Glutamatergic neuron (in vitro differentiated cells): ENCODE data around the gene RHBDD3. TPM values are rescaled to one million over a fixed set of nuclear protein-coding genes. Genes with fewer than 3 reads are reported as not detected.

Experiments
- DNase-seq: peaks from one replicate; pipeline ENCODE4 v3.0.0; 2022
- H3K27ac Mint-ChIP-seq: one replicate; pipeline ENCODE4 v1.8.0; 2020; ENCODE audit warnings: mild to moderate bottlenecking, mixed read lengths, inconsistent platforms; ENCODE audit not compliant: unreplicated experiment
- H3K27me3 Mint-ChIP-seq: one replicate; pipeline ENCODE4 v1.8.0; 2020; ENCODE audit warnings: mild to moderate bottlenecking, moderate library complexity, mixed read lengths, inconsistent platforms; ENCODE audit not compliant: unreplicated experiment
- H3K36me3 Mint-ChIP-seq: one replicate; pipeline ENCODE4 v1.8.0; 2020; ENCODE audit warnings: mild to moderate bottlenecking, mixed read lengths, inconsistent platforms; ENCODE audit not compliant: unreplicated experiment
- H3K4me1 Mint-ChIP-seq: one replicate; pipeline ENCODE4 v1.8.0; 2020; ENCODE audit warnings: mild to moderate bottlenecking, low read depth, mixed read lengths, inconsistent platforms; ENCODE audit not compliant: unreplicated experiment
- H3K4me3 Mint-ChIP-seq: one replicate; pipeline ENCODE4 v1.8.0; 2020; ENCODE audit warnings: mild to moderate bottlenecking, mixed read lengths, inconsistent platforms; ENCODE audit not compliant: unreplicated experiment
- H3K9me3 Mint-ChIP-seq: one replicate; pipeline ENCODE4 v1.8.0; 2020; ENCODE audit warnings: mild to moderate bottlenecking, moderate library complexity, mixed read lengths, inconsistent platforms; ENCODE audit not compliant: unreplicated experiment
- CTCF ChIP-seq: fragments of 200-600 bp; sonication (generic); IDR thresholded peaks from one replicate; pipeline ENCODE4 v1.5.0; 2021; ENCODE audit not compliant: partially characterized antibody, unreplicated experiment
- total RNA-seq: library from RNA; stranded (reverse); fragmentation: NEBNext Ultra II Directional; extraction: Animal tissue kit (Norgen Biotek cat#: 25700); gene quantifications from one replicate; pipeline ENCODE4 v1.2.1, GENCODE V29; 2021; ENCODE audit not compliant: unreplicated experiment

Gene RHBDD3
- total RNA-seq, 1 donor from 2014 or later = 50.4 TPM

DNA sequence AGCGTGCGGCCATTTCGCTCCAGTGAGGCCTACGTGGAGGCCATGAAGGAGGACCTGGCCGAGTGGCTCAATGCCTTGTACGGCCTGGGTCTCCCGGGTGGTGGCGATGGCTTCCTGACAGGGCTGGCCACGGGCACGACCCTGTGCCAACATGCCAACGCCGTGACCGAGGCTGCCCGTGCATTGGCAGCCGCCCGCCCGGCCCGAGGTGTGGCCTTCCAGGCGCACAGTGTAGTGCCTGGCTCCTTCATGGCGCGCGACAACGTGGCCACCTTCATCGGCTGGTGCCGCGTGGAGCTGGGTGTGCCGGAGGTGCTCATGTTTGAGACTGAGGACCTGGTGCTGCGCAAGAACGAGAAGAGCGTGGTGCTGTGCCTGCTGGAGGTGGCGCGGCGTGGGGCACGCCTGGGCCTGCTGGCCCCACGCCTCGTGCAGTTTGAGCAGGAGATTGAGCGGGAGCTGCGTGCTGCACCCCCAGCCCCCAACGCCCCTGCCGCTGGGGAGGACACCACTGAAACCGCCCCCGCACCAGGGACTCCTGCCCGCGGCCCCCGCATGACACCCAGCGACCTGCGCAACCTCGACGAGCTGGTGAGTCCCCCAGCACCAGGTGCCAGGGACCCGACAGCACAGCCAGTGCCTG is 40.5 kb upstream of the RHBDD3 start:
- Mint-ChIP-seq H3K4me1 (peaks cover 2% of the 10 kb centered on the region), H3K4me3 (no peak overlapping the region), H3K27me3 (peaks cover 6% of the 10 kb centered on the region)

DNA sequence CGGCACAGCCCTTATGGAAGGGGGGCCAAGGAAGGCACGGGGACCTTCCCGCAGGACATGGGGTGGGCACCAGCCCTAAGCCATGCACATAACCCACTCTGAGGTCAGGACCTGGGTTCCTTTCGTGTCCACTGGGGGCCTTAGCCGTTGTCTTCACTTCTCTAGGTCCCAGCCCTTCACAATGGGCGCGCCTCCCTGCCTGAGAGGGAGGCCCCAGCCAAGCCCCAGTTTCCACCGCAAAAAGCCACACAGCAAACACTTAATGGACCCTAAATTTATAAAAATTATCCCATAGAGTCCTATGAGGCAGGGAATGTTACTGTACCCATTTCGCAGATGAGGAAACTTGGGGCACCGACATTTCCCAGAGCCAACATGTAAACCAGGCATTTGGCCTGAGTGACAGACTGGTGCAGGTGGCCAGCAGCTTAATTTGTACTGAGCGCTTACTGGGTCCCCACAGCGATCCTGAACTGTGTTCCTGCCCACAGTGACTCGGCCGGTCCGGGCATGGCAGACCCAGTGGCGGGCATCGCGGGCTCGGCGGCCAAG is 39.9 kb upstream of the RHBDD3 start:
- peak overlapping the region; percentile 89 for H3K4me3 Mint-ChIP-seq
- TF ChIP-seq CTCF = no peak

More for the DNA sequence above, 40.5 kb upstream of the RHBDD3 start:
- DNase-seq = no peak
- no peak overlapping the region for H3K27ac Mint-ChIP-seq
- no peaks in the 10 kb centered on the region for H3K36me3 Mint-ChIP-seq
- peaks cover 7% of the 10 kb centered on the region for H3K9me3 Mint-ChIP-seq
- TF ChIP-seq CTCF = no peak

DNA sequence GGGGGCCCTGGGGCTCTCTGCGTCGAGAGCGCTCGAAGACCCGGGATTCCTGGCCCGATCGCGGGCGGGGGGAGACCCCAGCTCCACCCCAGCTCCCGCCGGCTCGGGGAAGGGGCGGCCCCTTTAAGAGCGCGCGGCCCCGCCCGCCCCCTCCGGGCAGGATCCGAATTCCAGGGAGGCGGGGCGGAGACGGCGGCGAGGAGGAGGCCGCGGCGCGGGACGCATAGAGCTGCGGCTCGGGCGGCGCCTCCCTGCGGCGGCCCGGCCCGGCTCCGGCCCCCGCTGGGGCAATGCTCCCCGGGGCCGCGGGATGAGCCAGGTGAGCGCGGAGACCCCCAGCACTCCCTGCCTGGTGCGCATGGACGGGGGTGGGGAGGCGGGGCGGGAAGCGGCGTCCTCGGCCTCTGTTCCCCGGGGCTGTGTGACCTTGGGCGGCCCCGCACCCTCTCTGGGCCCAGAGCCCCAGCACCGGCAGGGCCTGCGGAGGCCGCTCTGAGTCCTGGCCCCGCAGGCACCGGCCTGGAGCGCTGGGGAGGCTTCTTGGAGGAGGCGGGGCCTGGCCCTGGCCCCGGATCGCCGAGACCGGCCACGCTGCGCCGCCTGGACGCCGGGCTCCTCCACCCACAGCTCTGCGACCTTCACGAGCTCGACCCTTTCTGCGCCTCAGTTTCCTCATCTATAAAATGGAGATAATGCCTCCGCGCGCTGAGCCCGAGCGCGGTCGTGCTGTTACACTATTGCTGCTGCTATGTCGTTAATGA is 39.2 kb upstream of the RHBDD3 start:
- H3K4me1 Mint-ChIP-seq = peaks cover 4% of the 10 kb centered on the region
- TF ChIP-seq CTCF = no peak
- H3K27me3 Mint-ChIP-seq = peaks cover 3% of the 10 kb centered on the region
- H3K9me3 Mint-ChIP-seq = peaks cover 7% of the 10 kb centered on the region
- peak; percentile 91 for DNase-seq
- H3K36me3 Mint-ChIP-seq = no peaks in the 10 kb centered on the region
- H3K27ac Mint-ChIP-seq = peak overlapping the region; percentile 78
- peak overlapping the region; percentile 89 for H3K4me3 Mint-ChIP-seq

More for the DNA sequence above, 39.9 kb upstream of the RHBDD3 start:
- no peak for DNase-seq
- peaks cover 2% of the 10 kb centered on the region for H3K4me1 Mint-ChIP-seq
- H3K36me3 Mint-ChIP-seq = no peaks in the 10 kb centered on the region
- H3K27ac Mint-ChIP-seq = peak overlapping the region; percentile 78
- H3K27me3 Mint-ChIP-seq = peaks cover 4% of the 10 kb centered on the region
- peaks cover 7% of the 10 kb centered on the region for H3K9me3 Mint-ChIP-seq

GRCh38 chr22:29306175-29306834 is 38.5 kb upstream of the RHBDD3 start, which contains the start of gene GAS2L1:
TSS of gene GAS2L1 (plus strand) at chr22:29306650. CDS start at chr22:29308106, 1,456 bp downstream.
- Mint-ChIP-seq H3K36me3 (no peaks in the 10 kb centered on the region), H3K4me1 (peaks cover 6% of the 10 kb centered on the region), H3K27me3 (peaks cover 3% of the 10 kb centered on the region), H3K27ac (peak within 1 kb of the TSS; percentile 88), H3K4me3 (peak within 1 kb of the TSS; percentile 89), H3K9me3 (peaks cover 7% of the 10 kb centered on the region)
- DNase-seq = peak; percentile 92
- TF ChIP-seq CTCF = peak; percentile 55
